Posterior vena cava (tissue), 2 donors: ENCODE data around the gene DEPDC1. TPM values are rescaled to one million over a fixed set of nuclear protein-coding genes. Genes with fewer than 3 reads are reported as not detected.

Experiments
- DNase-seq: peaks from one replicate; pipeline ENCODE4 v3.0.0-alpha.2; 2020; ENCODE audit warnings: low spot score
- intact Hi-C, 2 donors: fragments of 100-400 bp; cut with DNase I; formaldehyde crosslinking; loops; one replicate each; pipeline versions ENCODE4 v1.14.1 to v1.14.2; 2022 to 2023
- total RNA-seq, 2 donors: library from RNA; stranded (reverse); fragmentation: NEBNext Ultra II Directional; extraction: Animal tissue kit (Norgen Biotek cat#: 25700); gene quantifications; one replicate each; pipeline ENCODE4 v1.2.1, GENCODE V29; 2021
- donor health status: DM: yes; HTN: yes; CAD: no.
- donor health status: DM: yes; HTN: yes; CAD: no.

The DEPDC1 gene
- total RNA-seq, 2 donors from 2014 or later = 0.10 to 0.19 TPM

GRCh38 chr1:68429233-68429808, 67.6 kb downstream of the DEPDC1 start:
- no peak for DNase-seq
- intact Hi-C loops = no loop called here

- intact Hi-C loops = no loop called here
- DNase-seq = no peak
Measured at GRCh38 chr1:68426594-68426993, 70.3 kb downstream of the DEPDC1 start.

Other genes with a start within 250 kb of the DEPDC1 start
- gene RPE65, start 47.1 kb downstream of the DEPDC1 start, total RNA-seq = under 1 TPM in 1 of 2 donors, not detected in 1; 0.19 TPM